ENCODE results near the gene IGF2R.

GRCh38 chr6:160004018-160004417 lies 35.1 kb downstream of the IGF2R start:
- TF ChIP-seq POLR2A (IDR thresholded peaks at IDR 0.05) (no peak), CTCF (IDR thresholded peaks at IDR 0.05) (no peak), POLR2AphosphoS5 (IDR thresholded peaks at IDR 0.05) (no peak)

Data from stomach (tissue), 4 donors.